Neural cell (in vitro differentiated cells): ENCODE results near the gene SPON2. TPM values are rescaled to one million over a fixed set of nuclear protein-coding genes. Genes with fewer than 3 reads are reported as not detected.

ENCODE experiments used
- H2AFZ ChIP-seq: fragments of 200-600, 300-800 bp; sonication (generic), shearing (Covaris generic); 2 replicates; pipeline ENCODE4 v1.6.0; 2014; ENCODE audit warnings: low read depth, mild to moderate bottlenecking, antibody characterized with exemption, low read length, moderate library complexity
- H3F3A ChIP-seq: fragments of 200-600 bp; shearing (Covaris generic); 2 replicates; pipeline ENCODE4 v1.6.1; 2016; ENCODE audit warnings: mild to moderate bottlenecking, moderate library complexity, mixed read lengths, antibody characterized with exemption, low read length; ENCODE audit not compliant: insufficient read depth, poor library complexity, severe bottlenecking
- H3K27ac ChIP-seq: fragments of 200-600, 300-800 bp; sonication (generic), shearing (Covaris generic); 2 replicates; pipeline ENCODE4 v1.5.1; 2014; ENCODE audit warnings: mild to moderate bottlenecking, low read length, moderate library complexity
- H3K27me3 ChIP-seq: fragments of 300-800, 200-600 bp; sonication (generic), shearing (Covaris generic); 2 replicates; pipeline ENCODE4 v1.6.0; 2014; ENCODE audit warnings: mild to moderate bottlenecking, low read depth, low read length, moderate library complexity; ENCODE audit not compliant: insufficient read depth
- H3K36me3 ChIP-seq: fragments of 300-800, 200-600 bp; sonication (generic), shearing (Covaris generic); 2 replicates; pipeline ENCODE4 v1.5.1; 2014; ENCODE audit warnings: mild to moderate bottlenecking, antibody characterized with exemption, low read length, moderate library complexity; ENCODE audit not compliant: insufficient read depth
- H3K4me2 ChIP-seq: fragments of 300-800, 200-600 bp; sonication (generic), shearing (Covaris generic); 2 replicates; pipeline ENCODE4 v1.6.0; 2014; ENCODE audit warnings: mild to moderate bottlenecking, low read length
- H3K4me3 ChIP-seq: fragments of 300-800, 200-600 bp; sonication (generic), shearing (Covaris generic); 2 replicates; pipeline ENCODE4 v1.5.1; 2014; ENCODE audit warnings: mild to moderate bottlenecking, low read length, moderate library complexity
- H3K79me2 ChIP-seq: fragments of 200-600 bp; shearing (Covaris generic); replicated peaks from 2 replicates; pipeline ENCODE4 v1.6.0; 2014; ENCODE audit warnings: mild to moderate bottlenecking, low read length, moderate library complexity; ENCODE audit not compliant: insufficient read depth
- H3K9ac ChIP-seq: fragments of 300-800, 200-600 bp; sonication (generic), shearing (Covaris generic); 2 replicates; pipeline ENCODE4 v1.6.1; 2016; ENCODE audit warnings: mild to moderate bottlenecking, low read length, mixed read lengths
- H3K9me2 ChIP-seq: fragments of 200-600 bp; shearing (Covaris generic); 2 replicates; pipeline ENCODE4 v1.6.1; 2016; ENCODE audit warnings: mild to moderate bottlenecking, low read length, mixed read lengths; ENCODE audit not compliant: insufficient read depth
- H3K9me3 ChIP-seq: fragments of 200-600, 300-800 bp; sonication (generic), shearing (Covaris generic); 2 replicates; pipeline ENCODE4 v1.6.1; 2016; ENCODE audit warnings: mild to moderate bottlenecking, mixed run types, low read length, moderate library complexity, mixed read lengths
- H4K20me1 ChIP-seq: fragments of 200-600 bp; shearing (Covaris generic); 2 replicates; pipeline ENCODE4 v1.6.1; 2016; ENCODE audit warnings: mild to moderate bottlenecking, mixed run types; ENCODE audit not compliant: insufficient read depth
- EP300 ChIP-seq: fragments of 450-650 bp; conservative IDR thresholded peaks from 2 replicates; pipeline ENCODE4 v1.6.1; 2014; ENCODE audit warnings: antibody characterized with exemption, mild to moderate bottlenecking, moderate library complexity; ENCODE audit not compliant: poor library complexity, severe bottlenecking
- EZH2 ChIP-seq: fragments of 200-600, 300-800 bp; shearing (Covaris generic), sonication (generic); IDR thresholded peaks from 2 replicates; pipeline ENCODE4 v1.6.1; 2014; ENCODE audit warnings: antibody characterized with exemption, low read length, borderline replicate concordance, mild to moderate bottlenecking; ENCODE audit not compliant: insufficient read depth, poor library complexity, severe bottlenecking
- MXI1 ChIP-seq: fragments of 450-650 bp; conservative IDR thresholded peaks from 2 replicates; pipeline ENCODE4 v1.6.1; 2014; ENCODE audit warnings: antibody characterized with exemption, mild to moderate bottlenecking; ENCODE audit not compliant: poor library complexity, severe bottlenecking
- POLR2AphosphoS5 ChIP-seq: IDR thresholded peaks from 2 replicates; pipeline ENCODE4 v1.6.1; 2012
- RAD21 ChIP-seq: fragments of 450-650 bp; conservative IDR thresholded peaks from 2 replicates; pipeline ENCODE4 v1.6.1; 2014; ENCODE audit warnings: antibody characterized with exemption, mild to moderate bottlenecking, moderate library complexity
- SMC3 ChIP-seq: fragments of 450-650 bp; conservative IDR thresholded peaks from 2 replicates; pipeline ENCODE4 v1.6.1; 2014; ENCODE audit warnings: antibody characterized with exemption, mild to moderate bottlenecking, moderate library complexity; ENCODE audit not compliant: poor library complexity
- TAF1 ChIP-seq: IDR thresholded peaks from 2 replicates; pipeline ENCODE4 v1.6.1; 2012; ENCODE audit warnings: low read depth
- polyA plus RNA-seq: library from polyadenylated mRNA; depleted of rRNA; stranded (reverse); fragments of >200 nt; gene quantifications from 2 replicates; pipeline ENCODE4 v1.2.3, GENCODE V29; 2014
- TF ChIP-seq, protein P1 (sequence below): fragments of 450-650 bp; IDR thresholded peaks from 2 replicates; pipeline ENCODE4 v1.5.1; 2014; ENCODE audit warnings: antibody characterized with exemption, mild to moderate bottlenecking, moderate library complexity; ENCODE audit not compliant: poor library complexity, severe bottlenecking
- TF ChIP-seq, protein P2 (sequence below): IDR thresholded peaks from 2 replicates; pipeline ENCODE4 v1.6.1; 2012; ENCODE audit warnings: borderline replicate concordance

The SPON2 gene
- polyA plus RNA-seq, 1 donor from 2014 or later = 0.57 TPM

DNA sequence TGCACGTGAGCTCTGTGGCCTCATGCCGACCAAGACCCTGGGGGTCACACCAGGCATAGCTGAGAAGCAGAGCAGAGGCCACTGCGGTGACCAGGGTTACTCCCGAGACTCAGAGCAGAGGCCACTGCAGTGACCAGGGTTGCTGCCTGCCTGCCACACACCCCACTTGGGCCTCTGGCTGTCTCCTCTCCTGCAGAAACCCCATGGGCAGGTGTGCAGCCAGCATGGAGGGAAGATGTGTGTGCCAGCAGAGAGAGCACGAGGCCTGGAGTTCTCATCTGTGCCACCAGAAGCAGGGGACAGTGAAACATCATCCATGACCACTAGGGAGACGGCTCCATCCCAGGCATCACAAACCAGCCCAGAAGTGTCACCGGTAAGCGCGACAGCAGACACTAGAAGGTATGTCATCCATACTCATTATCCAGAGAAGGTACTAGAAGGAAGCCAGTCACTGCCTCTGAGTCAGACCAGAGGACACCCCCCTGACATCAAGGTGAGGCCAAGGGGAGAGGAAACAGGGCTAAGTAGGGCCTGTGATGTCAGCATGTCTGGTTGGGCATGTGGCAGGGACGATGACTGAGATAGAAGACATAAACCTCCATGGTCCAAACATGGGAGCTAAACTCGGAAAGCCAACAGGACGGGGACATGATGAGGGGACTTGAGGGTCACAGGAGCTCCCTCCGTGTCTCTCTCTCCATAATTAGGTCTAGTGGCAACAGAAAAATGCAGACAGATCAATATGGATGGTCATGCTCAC is 24.2 kb upstream of the SPON2 start:
- H3K27ac ChIP-seq = no peak overlapping the region
- no peaks in the 10 kb centered on the region for H3K9me2 ChIP-seq
- H3K9me3 ChIP-seq = no peaks in the 10 kb centered on the region
- H3F3A ChIP-seq = no peaks in the 10 kb centered on the region
- no peaks in the 10 kb centered on the region for H3K79me2 ChIP-seq
- no peak for TF ChIP-seq SMC3
- no peak for TF ChIP-seq POLR2AphosphoS5
- TF ChIP-seq TAF1 = no peak
- TF ChIP-seq MXI1 = no peak
- no peak for TF ChIP-seq RAD21
- TF ChIP-seq, protein P1, sequence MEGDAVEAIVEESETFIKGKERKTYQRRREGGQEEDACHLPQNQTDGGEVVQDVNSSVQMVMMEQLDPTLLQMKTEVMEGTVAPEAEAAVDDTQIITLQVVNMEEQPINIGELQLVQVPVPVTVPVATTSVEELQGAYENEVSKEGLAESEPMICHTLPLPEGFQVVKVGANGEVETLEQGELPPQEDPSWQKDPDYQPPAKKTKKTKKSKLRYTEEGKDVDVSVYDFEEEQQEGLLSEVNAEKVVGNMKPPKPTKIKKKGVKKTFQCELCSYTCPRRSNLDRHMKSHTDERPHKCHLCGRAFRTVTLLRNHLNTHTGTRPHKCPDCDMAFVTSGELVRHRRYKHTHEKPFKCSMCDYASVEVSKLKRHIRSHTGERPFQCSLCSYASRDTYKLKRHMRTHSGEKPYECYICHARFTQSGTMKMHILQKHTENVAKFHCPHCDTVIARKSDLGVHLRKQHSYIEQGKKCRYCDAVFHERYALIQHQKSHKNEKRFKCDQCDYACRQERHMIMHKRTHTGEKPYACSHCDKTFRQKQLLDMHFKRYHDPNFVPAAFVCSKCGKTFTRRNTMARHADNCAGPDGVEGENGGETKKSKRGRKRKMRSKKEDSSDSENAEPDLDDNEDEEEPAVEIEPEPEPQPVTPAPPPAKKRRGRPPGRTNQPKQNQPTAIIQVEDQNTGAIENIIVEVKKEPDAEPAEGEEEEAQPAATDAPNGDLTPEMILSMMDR = no peak
- TF ChIP-seq EZH2 = no peak
- TF ChIP-seq EP300 = no peak
- TF ChIP-seq, protein P2, sequence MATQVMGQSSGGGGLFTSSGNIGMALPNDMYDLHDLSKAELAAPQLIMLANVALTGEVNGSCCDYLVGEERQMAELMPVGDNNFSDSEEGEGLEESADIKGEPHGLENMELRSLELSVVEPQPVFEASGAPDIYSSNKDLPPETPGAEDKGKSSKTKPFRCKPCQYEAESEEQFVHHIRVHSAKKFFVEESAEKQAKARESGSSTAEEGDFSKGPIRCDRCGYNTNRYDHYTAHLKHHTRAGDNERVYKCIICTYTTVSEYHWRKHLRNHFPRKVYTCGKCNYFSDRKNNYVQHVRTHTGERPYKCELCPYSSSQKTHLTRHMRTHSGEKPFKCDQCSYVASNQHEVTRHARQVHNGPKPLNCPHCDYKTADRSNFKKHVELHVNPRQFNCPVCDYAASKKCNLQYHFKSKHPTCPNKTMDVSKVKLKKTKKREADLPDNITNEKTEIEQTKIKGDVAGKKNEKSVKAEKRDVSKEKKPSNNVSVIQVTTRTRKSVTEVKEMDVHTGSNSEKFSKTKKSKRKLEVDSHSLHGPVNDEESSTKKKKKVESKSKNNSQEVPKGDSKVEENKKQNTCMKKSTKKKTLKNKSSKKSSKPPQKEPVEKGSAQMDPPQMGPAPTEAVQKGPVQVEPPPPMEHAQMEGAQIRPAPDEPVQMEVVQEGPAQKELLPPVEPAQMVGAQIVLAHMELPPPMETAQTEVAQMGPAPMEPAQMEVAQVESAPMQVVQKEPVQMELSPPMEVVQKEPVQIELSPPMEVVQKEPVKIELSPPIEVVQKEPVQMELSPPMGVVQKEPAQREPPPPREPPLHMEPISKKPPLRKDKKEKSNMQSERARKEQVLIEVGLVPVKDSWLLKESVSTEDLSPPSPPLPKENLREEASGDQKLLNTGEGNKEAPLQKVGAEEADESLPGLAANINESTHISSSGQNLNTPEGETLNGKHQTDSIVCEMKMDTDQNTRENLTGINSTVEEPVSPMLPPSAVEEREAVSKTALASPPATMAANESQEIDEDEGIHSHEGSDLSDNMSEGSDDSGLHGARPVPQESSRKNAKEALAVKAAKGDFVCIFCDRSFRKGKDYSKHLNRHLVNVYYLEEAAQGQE = no peak
- no peaks in the 10 kb centered on the region for H3K27me3 ChIP-seq
- no peak overlapping the region for H3K4me3 ChIP-seq
- no peaks in the 10 kb centered on the region for H3K36me3 ChIP-seq
- no peak overlapping the region for H3K4me2 ChIP-seq
- no peak overlapping the region for H2AFZ ChIP-seq
- H3K9ac ChIP-seq = no peak overlapping the region
- no peaks in the 10 kb centered on the region for H4K20me1 ChIP-seq

DNA sequence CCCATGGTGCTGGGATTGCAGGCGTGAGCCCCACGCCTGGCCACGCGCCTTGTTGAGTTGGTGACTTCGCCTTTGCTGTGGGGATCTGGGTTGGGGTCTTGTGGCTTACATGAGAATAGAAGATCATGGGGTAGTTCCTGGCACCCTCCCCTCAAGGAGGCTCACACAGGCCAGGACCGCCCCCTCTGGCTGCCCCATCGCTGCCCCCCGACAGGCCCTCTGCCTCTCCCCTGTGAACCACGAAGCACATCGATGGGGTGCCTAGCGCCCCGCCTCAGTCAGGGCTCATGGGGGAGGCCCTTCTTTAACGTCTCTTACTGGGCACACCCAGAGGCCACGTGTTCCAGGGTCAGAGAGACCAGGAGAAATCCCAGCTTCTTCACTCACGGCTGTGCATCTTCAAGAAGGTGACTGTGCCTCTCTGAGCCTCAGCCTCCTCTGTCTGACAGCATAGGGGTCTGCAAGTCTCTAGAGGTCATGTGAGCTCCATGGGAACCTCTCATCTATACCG is 23.6 kb upstream of the SPON2 start:
- H3K9ac ChIP-seq = no peak overlapping the region
- TF ChIP-seq MXI1 = no peak
- no peak for TF ChIP-seq EP300
- TF ChIP-seq SMC3 = no peak
- no peak for TF ChIP-seq EZH2
- TF ChIP-seq RAD21 = no peak
- TF ChIP-seq, protein P1 = no peak
- TF ChIP-seq TAF1 = no peak
- TF ChIP-seq POLR2AphosphoS5 = no peak
- TF ChIP-seq, protein P2 = no peak
- no peaks in the 10 kb centered on the region for H3K27me3 ChIP-seq
- no peaks in the 10 kb centered on the region for H3K9me3 ChIP-seq
- no peak overlapping the region for H3K4me3 ChIP-seq
- no peaks in the 10 kb centered on the region for H3K79me2 ChIP-seq
- H3K4me2 ChIP-seq = no peak overlapping the region
- H3K36me3 ChIP-seq = no peaks in the 10 kb centered on the region
- no peak overlapping the region for H2AFZ ChIP-seq
- H3K27ac ChIP-seq = no peak overlapping the region
- no peaks in the 10 kb centered on the region for H4K20me1 ChIP-seq
- H3K9me2 ChIP-seq = no peaks in the 10 kb centered on the region
- H3F3A ChIP-seq = no peaks in the 10 kb centered on the region
